HepG2 (cell line): ENCODE data around the gene C9. TPM values are rescaled to one million over a fixed set of nuclear protein-coding genes. Genes with fewer than 3 reads are reported as not detected.

ENCODE experiments used
- ATAC-seq: fragments of 200-7000 bp; cut with Tn5 transposase; 3 replicates; pipeline ENCODE4 v1.9.1; 2020; ENCODE audit warnings: mild to moderate bottlenecking, moderate library complexity
- BruUV-seq: library from RNA; stranded (reverse); fragments of 400-500 nt; replicated peaks from 2 replicates; lab custom pipeline; 2021; lab: Mats Ljungman, UMichigan
- CTCF ChIA-PET: fragments of 300-600 bp; formaldehyde crosslinking; extraction: SDS; loops from one replicate; lab custom pipeline; 2021; ENCODE audit warnings: low total read pairs, inconsistent platforms, low intra/inter-chr PET ratio; lab: Yijun Ruan, JAX
- POLR2A ChIA-PET: fragments of 350-600 bp; sonication (Branson Sonifier 250); formaldehyde crosslinking; loops from one replicate; lab custom pipeline; 2020; ENCODE audit warnings: antibody characterized with exemption, inconsistent platforms; lab: Yijun Ruan, JAX
- DNase-seq: peaks from one replicate; pipeline ENCODE4 v3.0.0-alpha.2; 2015; ENCODE audit warnings: low spot score
- FAIRE-seq: peaks from 3 replicates; lab custom pipeline; 2011; peaks lifted over from hg19 to GRCh38; lab: Jason Lieb, UNC
- H2AFZ ChIP-seq: one replicate; pipeline ENCODE4 v1.6.1; 2011; ENCODE audit warnings: low read length, inconsistent platforms
- H3K27ac ChIP-seq: fragments of 300-600 bp; 3 replicates; pipeline ENCODE4 v1.8.0; 2011; ENCODE audit warnings: mixed run types, mild to moderate bottlenecking, mixed read lengths, low read length, inconsistent platforms; ENCODE audit not compliant: insufficient read depth; ENCODE audit errors: extremely low read length
- H3K27me3 ChIP-seq, 2 experiments: fragments of 200-600 bp in 1 of 2; 2 replicates in 1 of 2; 3 replicates in 1 of 2; pipeline versions ENCODE4 v1.6.0 to v1.8.0; 2011; ENCODE audit warnings: low read length in 2 of 2, mild to moderate bottlenecking in 2 of 2, moderate library complexity in 2 of 2, inconsistent platforms in 1 of 2; ENCODE audit not compliant: insufficient read depth in 2 of 2, control insufficient read depth in 1 of 2
- H3K36me3 ChIP-seq, 2 experiments: fragments of 200-600 bp in 1 of 2; replicated peaks in 1 of 2; 2 replicates in 1 of 2; 3 replicates in 1 of 2; pipeline versions ENCODE4 v1.5.1 to v1.8.0; 2011; ENCODE audit warnings: low read length in 2 of 2, inconsistent platforms in 1 of 2; ENCODE audit not compliant: insufficient read depth in 2 of 2, control insufficient read depth in 1 of 2
- H3K4me1 ChIP-seq: 2 replicates; pipeline ENCODE4 v1.5.1; 2012; ENCODE audit warnings: low read length, inconsistent platforms; ENCODE audit not compliant: insufficient read depth
- H3K4me2 ChIP-seq: 2 replicates; pipeline ENCODE4 v1.6.0; 2011; ENCODE audit warnings: low read depth, low read length, inconsistent platforms
- H3K4me3 ChIP-seq, 3 experiments: fragments of 200-600 bp in 1 of 3; sonication (generic), shearing (Covaris generic) in 1 of 3; replicated peaks in 1 of 3; 2 replicates each; pipeline ENCODE4 v1.5.1; 2011 to 2016; ENCODE audit warnings: low read length in 3 of 3, inconsistent platforms in 2 of 3, low read depth in 2 of 3, mild to moderate bottlenecking in 2 of 3, control low read depth in 1 of 3, mixed read lengths in 1 of 3; ENCODE audit not compliant: insufficient read depth in 1 of 3
- H3K79me2 ChIP-seq: one replicate; pipeline ENCODE4 v1.6.1; 2011; ENCODE audit warnings: low read length, inconsistent platforms; ENCODE audit not compliant: insufficient read depth
- H3K9ac ChIP-seq: 2 replicates; pipeline ENCODE4 v1.6.0; 2011; ENCODE audit warnings: mild to moderate bottlenecking, low read depth, low read length, inconsistent platforms; ENCODE audit not compliant: insufficient read depth
- H3K9me3 ChIP-seq: 2 replicates; pipeline ENCODE4 v1.5.1; 2012; ENCODE audit warnings: mild to moderate bottlenecking, low read length
- H4K20me1 ChIP-seq: 2 replicates; pipeline ENCODE4 v1.6.0; 2011; ENCODE audit warnings: inconsistent platforms, mild to moderate bottlenecking, low read length, moderate library complexity; ENCODE audit not compliant: insufficient read depth
- BRCA1 ChIP-seq: sonication (generic); formaldehyde crosslinking; IDR thresholded peaks from 2 replicates; pipeline ENCODE4 v1.4.0; 2020; ENCODE audit warnings: missing genetic modification reagents
- CEBPB ChIP-seq: IDR thresholded peaks from 2 replicates; pipeline ENCODE4 v1.6.1; 2011; ENCODE audit warnings: low read depth, low read length, improper control_type of control experiment, borderline replicate concordance
- FIP1L1 ChIP-seq: fragments of 200-400 bp; formaldehyde crosslinking; IDR thresholded peaks from 2 replicates; pipeline ENCODE4 v1.6.1; 2018; ENCODE audit warnings: low read depth, mild to moderate bottlenecking, low read length, moderate library complexity, borderline replicate concordance; ENCODE audit not compliant: insufficient read depth
- MBNL3 ChIP-seq: fragments of 250-450 bp; sonication (Bioruptor Pico); conservative IDR thresholded peaks from 2 replicates; pipeline ENCODE4 v1.8.0; 2022; ENCODE audit warnings: mild to moderate bottlenecking, inconsistent platforms
- MEF2D ChIP-seq: sonication (generic); formaldehyde crosslinking; IDR thresholded peaks from 2 replicates; pipeline ENCODE4 v1.5.1; 2020; ENCODE audit warnings: mild to moderate bottlenecking, missing genetic modification reagents
- RARG ChIP-seq: sonication (generic); formaldehyde crosslinking; IDR thresholded peaks from 2 replicates; pipeline ENCODE4 v1.4.0; 2020; ENCODE audit warnings: low read depth, mild to moderate bottlenecking, missing genetic modification reagents
- TAF1 ChIP-seq: sonication (generic); formaldehyde crosslinking; IDR thresholded peaks from 2 replicates; pipeline ENCODE4 v1.4.0; 2020; ENCODE audit warnings: missing genetic modification reagents
- TCF7L2 ChIP-seq: IDR thresholded peaks from 2 replicates; pipeline ENCODE4 v1.6.1; 2011; ENCODE audit warnings: mild to moderate bottlenecking, low read depth, low read length, moderate library complexity
- YY1 ChIP-seq: IDR thresholded peaks from 2 replicates; pipeline ENCODE4 v1.6.1; 2011; ENCODE audit warnings: low read length, low read depth, moderate library complexity, mild to moderate bottlenecking; ENCODE audit not compliant: insufficient read depth, insufficient replicate concordance
- ZNF264 ChIP-seq: sonication (generic); formaldehyde crosslinking; IDR thresholded peaks from 2 replicates; pipeline ENCODE4 v1.4.0; 2020; ENCODE audit warnings: missing genetic modification reagents
- ZNF569 ChIP-seq: sonication (generic); formaldehyde crosslinking; IDR thresholded peaks from 2 replicates; pipeline ENCODE4 v1.5.0; 2020; ENCODE audit warnings: mild to moderate bottlenecking, missing genetic modification reagents, moderate library complexity, borderline replicate concordance
- in situ Hi-C: cut with HindIII; loops from 2 replicates; pipeline ENCODE4 v1.10.0; 2017; ENCODE audit warnings: low pct_unique_long_range_greater_than_20kb; ENCODE audit not compliant: extremely low pct_ligation_motif_present
- intact Hi-C: fragments of 100-400 bp; cut with micrococcal nuclease; formaldehyde crosslinking; loops from one replicate; pipeline ENCODE4 v1.10.0; 2022; ENCODE audit not compliant: unreplicated experiment
- polyA plus RNA-seq, 8 experiments: library from polyadenylated mRNA; depleted of rRNA in 3 of 8; stranded (reverse) in 7 of 8; unstranded in 1 of 8; fragments of >200 nt; fragmentation: Illumina TruSeq in 4 of 8; extraction: Trizol in 4 of 8; gene quantifications; 2 replicates each; pipeline versions ENCODE4 v1.2.1 to v1.2.3, GENCODE V29; 2011 to 2016; ENCODE audit warnings: low read depth in 4 of 8, missing spikeins in 1 of 8, mixed read lengths in 1 of 8; ENCODE audit not compliant: insufficient read depth in 1 of 8
- total RNA-seq, 5 experiments: library from RNA; depleted of rRNA; stranded (reverse); fragments of >200 nt; fragmentation: Illumina TruSeq; extraction: Trizol; gene quantifications; 2 replicates each; pipeline ENCODE4 v1.2.3, GENCODE V29; 2016; ENCODE audit warnings: low read depth in 1 of 5
- TF ChIP-seq, protein P1 (sequence below): sonication (generic); formaldehyde crosslinking; IDR thresholded peaks from 2 replicates; pipeline ENCODE4 v1.8.0; 2022; ENCODE audit warnings: mild to moderate bottlenecking, missing genetic modification reagents, borderline replicate concordance
- TF ChIP-seq, protein P2 (sequence below), 2 experiments: sonication (generic) in 1 of 2; formaldehyde crosslinking in 1 of 2; IDR thresholded peaks; 2 replicates each; pipeline versions ENCODE4 v1.4.0 to v1.6.1; 2018 to 2020; ENCODE audit warnings: missing genetic modification reagents in 2 of 2, borderline replicate concordance in 1 of 2, low read depth in 1 of 2, mild to moderate bottlenecking in 1 of 2, missing biosample characterization in 1 of 2
- TF ChIP-seq, protein P3 (sequence below): IDR thresholded peaks from 2 replicates; pipeline ENCODE4 v1.6.1; 2012; ENCODE audit warnings: inconsistent platforms
- TF ChIP-seq, protein P4 (sequence below): sonication (generic); formaldehyde crosslinking; IDR thresholded peaks from 2 replicates; pipeline ENCODE4 v1.5.1; 2020; ENCODE audit warnings: mild to moderate bottlenecking, moderate library complexity, missing genetic modification reagents

The C9 gene
- total and polyA plus RNA-seq, 2 of the 13 experiments (the other 11 are each of a cell fraction or from before 2014, with no cell fraction given), result not detected

DNA sequence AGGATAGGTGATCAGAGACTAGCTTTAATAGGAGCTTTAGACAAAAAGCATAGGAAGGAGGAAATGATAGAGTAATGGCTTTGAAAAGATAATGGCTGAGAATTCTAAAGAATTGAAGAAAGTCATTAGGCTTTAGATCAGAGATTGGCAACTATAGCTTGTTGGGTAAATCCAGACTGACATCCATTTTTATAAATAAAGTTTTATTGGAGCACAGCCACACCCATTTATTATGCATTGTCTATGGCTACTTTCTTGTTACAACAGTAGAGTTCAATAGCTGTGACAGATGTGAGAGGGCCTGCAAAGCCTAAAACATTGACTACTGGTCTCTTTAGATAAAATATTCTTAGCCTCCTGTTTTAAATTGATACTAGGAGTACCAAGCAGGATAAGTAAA is 104.2 kb downstream of the C9 start:
- in situ Hi-C loops, result no loop called here
- POLR2A ChIA-PET, result no interaction called here
- H3K4me3 ChIP-seq, result no peak overlapping the region
- H3K27me3 ChIP-seq, result no peaks in the 10 kb centered on the region; a peak in 1 of 5 replicates
- BruUV-seq, result no TSS peak
- intact Hi-C loops, result no loop called here
- no peak for DNase-seq
- TF ChIP-seq CEBPB (no peak), ZNF569 (CRISPR knock-in tag) (no peak), FIP1L1 (no peak), TAF1 (CRISPR knock-in tag) (no peak), YY1 (no peak), MEF2D (no peak), BRCA1 (no peak), RARG (no peak), MBNL3 (CRISPR knock-in tag) (no peak), ZNF264 (CRISPR knock-in tag) (no peak), TCF7L2 (no peak)
- TF ChIP-seq, protein P1, sequence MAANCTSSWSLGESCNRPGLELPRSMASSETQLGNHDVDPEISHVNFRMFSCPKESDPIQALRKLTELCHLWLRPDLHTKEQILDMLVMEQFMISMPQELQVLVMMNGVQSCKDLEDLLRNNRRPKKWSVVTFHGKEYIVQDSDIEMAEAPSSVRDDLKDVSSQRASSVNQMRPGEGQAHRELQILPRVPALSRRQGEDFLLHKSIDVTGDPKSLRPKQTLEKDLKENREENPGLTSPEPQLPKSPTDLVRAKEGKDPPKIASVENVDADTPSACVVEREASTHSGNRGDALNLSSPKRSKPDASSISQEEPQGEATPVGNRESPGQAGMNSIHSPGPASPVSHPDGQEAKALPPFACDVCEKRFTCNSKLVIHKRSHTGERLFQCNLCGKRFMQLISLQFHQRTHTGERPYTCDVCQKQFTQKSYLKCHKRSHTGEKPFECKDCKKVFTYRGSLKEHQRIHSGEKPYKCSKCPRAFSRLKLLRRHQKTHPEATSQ (CRISPR knock-in tag), result no peak
- TF ChIP-seq, protein P2, sequence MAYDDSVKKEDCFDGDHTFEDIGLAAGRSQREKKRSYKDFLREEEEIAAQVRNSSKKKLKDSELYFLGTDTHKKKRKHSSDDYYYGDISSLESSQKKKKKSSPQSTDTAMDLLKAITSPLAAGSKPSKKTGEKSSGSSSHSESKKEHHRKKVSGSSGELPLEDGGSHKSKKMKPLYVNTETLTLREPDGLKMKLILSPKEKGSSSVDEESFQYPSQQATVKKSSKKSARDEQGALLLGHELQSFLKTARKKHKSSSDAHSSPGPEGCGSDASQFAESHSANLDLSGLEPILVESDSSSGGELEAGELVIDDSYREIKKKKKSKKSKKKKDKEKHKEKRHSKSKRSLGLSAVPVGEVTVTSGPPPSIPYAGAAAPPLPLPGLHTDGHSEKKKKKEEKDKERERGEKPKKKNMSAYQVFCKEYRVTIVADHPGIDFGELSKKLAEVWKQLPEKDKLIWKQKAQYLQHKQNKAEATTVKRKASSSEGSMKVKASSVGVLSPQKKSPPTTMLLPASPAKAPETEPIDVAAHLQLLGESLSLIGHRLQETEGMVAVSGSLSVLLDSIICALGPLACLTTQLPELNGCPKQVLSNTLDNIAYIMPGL (CRISPR knock-in tag; IDR thresholded peaks at IDR 0.05; ENCODE audit: borderline replicate concordance in 1 of 2, low read depth in 1 of 2), result no peak
- TF ChIP-seq, protein P3, sequence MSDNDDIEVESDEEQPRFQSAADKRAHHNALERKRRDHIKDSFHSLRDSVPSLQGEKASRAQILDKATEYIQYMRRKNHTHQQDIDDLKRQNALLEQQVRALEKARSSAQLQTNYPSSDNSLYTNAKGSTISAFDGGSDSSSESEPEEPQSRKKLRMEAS, result no peak
- TF ChIP-seq, protein P4, sequence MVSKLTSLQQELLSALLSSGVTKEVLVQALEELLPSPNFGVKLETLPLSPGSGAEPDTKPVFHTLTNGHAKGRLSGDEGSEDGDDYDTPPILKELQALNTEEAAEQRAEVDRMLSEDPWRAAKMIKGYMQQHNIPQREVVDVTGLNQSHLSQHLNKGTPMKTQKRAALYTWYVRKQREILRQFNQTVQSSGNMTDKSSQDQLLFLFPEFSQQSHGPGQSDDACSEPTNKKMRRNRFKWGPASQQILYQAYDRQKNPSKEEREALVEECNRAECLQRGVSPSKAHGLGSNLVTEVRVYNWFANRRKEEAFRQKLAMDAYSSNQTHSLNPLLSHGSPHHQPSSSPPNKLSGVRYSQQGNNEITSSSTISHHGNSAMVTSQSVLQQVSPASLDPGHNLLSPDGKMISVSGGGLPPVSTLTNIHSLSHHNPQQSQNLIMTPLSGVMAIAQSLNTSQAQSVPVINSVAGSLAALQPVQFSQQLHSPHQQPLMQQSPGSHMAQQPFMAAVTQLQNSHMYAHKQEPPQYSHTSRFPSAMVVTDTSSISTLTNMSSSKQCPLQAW (CRISPR knock-in tag), result no peak
- CTCF ChIA-PET, result no interaction called here
- peaks cover 24% of the 10 kb centered on the region for H3K4me1 ChIP-seq
- no peak overlapping the region for H3K27ac ChIP-seq
- no peaks in the 10 kb centered on the region for H3K79me2 ChIP-seq
- no peaks in the 10 kb centered on the region for H4K20me1 ChIP-seq
- H3K4me2 ChIP-seq, result no peak overlapping the region
- no peak overlapping the region for H2AFZ ChIP-seq
- no peak overlapping the region for H3K9ac ChIP-seq
- H3K9me3 ChIP-seq, result no peaks in the 10 kb centered on the region
- no peak for ATAC-seq
- no peak for FAIRE-seq
- no peaks in the 10 kb centered on the region for H3K36me3 ChIP-seq
